ENCODE results near the gene EXOSC1. TPM values are rescaled to one million over a fixed set of nuclear protein-coding genes. Genes with fewer than 3 reads are reported as not detected.

Gene EXOSC1
- total and polyA plus RNA-seq, 2 of the 13 experiments (the other 11 are each of a cell fraction or from before 2014, with no cell fraction given) = 36.3 to 39.9 TPM

DNA sequence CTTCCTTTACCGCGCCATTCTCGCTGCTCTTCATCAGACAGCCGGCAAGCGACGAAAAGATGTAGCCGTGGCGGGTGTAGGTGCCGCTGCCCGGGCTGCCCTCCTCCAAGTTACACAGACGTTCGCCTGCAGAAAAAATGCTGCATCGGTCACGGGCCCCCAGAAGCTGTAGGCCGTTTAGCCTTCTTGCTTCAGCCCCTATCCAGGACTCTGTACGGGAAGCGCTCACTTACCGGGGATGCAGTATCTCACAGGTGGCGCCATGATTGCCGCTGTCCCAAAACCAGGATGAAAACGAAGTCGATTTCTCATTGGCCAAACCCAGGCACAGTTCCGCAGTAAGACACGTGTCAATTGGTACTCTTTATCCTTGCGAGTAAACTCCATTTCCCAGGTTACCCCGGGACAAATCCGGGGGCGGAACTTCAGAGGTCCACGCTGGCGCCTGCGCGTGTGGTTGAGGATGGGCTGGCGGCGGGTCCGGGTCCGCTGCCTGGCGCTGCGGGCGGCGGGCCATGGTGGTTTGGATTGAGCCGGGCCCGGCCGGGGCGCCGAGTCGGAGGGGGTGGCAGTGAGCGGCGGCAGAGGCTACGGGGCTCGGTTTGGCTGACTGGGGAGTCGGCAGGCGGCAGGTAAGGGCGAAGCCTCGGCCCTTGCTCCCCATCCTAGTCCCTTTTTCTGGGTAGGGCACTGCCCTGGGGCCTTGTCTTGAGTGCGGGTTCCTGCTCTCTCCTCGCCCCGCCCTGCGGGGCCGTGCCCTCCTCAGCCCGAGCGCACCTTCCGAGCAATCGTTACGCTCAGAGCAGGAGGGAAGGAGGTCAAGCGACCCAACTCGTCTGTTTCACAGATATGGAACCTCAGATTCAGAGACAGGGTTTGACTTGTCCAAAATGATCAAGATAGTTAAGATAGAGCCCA lies at the start of gene EXOSC1, which contains the start of gene ZDHHC16 (continued):
- TF ChIP-seq NR2F2 (IDR thresholded peaks at IDR 0.05; ENCODE audit: borderline replicate concordance, low read depth) = no peak; the same call in 1 of the 2 replicates
- TF ChIP-seq ZNF766 (CRISPR knock-in tag; IDR thresholded peaks at IDR 0.05; ENCODE audit: borderline replicate concordance) = 0 out of 2 replicates have a peak, but pooled peaks have one; percentile 47
- TF ChIP-seq CREB1 (IDR thresholded peaks at IDR 0.05) = 0 out of 2 replicates have a peak, but pooled peaks have one; percentile 16
- peak; percentile 62; the same call in 1 of the 2 replicates for TF ChIP-seq CREB1 (CRISPR knock-in tag; IDR thresholded peaks at IDR 0.05)
- peak; percentile 85 for TF ChIP-seq ZFP1 (CRISPR knock-in tag; IDR thresholded peaks at IDR 0.05)
- TF ChIP-seq ZFAT (CRISPR knock-in tag; conservative IDR thresholded peaks at IDR 0.05) = no peak
- no peak for TF ChIP-seq SKI (IDR thresholded peaks at IDR 0.05; ENCODE audit: partially characterized antibody)
- TF ChIP-seq KLF9 (CRISPR knock-in tag; IDR thresholded peaks at IDR 0.05; ENCODE audit: low read depth) = no peak
- peak; percentile 88; the same call in 1 of the 2 replicates for TF ChIP-seq XBP1 (CRISPR knock-in tag; IDR thresholded peaks at IDR 0.05)
- TF ChIP-seq, protein P1, sequence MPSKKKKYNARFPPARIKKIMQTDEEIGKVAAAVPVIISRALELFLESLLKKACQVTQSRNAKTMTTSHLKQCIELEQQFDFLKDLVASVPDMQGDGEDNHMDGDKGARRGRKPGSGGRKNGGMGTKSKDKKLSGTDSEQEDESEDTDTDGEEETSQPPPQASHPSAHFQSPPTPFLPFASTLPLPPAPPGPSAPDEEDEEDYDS (CRISPR knock-in tag; IDR thresholded peaks at IDR 0.05) = peak; percentile 65
- TF ChIP-seq, protein P2, sequence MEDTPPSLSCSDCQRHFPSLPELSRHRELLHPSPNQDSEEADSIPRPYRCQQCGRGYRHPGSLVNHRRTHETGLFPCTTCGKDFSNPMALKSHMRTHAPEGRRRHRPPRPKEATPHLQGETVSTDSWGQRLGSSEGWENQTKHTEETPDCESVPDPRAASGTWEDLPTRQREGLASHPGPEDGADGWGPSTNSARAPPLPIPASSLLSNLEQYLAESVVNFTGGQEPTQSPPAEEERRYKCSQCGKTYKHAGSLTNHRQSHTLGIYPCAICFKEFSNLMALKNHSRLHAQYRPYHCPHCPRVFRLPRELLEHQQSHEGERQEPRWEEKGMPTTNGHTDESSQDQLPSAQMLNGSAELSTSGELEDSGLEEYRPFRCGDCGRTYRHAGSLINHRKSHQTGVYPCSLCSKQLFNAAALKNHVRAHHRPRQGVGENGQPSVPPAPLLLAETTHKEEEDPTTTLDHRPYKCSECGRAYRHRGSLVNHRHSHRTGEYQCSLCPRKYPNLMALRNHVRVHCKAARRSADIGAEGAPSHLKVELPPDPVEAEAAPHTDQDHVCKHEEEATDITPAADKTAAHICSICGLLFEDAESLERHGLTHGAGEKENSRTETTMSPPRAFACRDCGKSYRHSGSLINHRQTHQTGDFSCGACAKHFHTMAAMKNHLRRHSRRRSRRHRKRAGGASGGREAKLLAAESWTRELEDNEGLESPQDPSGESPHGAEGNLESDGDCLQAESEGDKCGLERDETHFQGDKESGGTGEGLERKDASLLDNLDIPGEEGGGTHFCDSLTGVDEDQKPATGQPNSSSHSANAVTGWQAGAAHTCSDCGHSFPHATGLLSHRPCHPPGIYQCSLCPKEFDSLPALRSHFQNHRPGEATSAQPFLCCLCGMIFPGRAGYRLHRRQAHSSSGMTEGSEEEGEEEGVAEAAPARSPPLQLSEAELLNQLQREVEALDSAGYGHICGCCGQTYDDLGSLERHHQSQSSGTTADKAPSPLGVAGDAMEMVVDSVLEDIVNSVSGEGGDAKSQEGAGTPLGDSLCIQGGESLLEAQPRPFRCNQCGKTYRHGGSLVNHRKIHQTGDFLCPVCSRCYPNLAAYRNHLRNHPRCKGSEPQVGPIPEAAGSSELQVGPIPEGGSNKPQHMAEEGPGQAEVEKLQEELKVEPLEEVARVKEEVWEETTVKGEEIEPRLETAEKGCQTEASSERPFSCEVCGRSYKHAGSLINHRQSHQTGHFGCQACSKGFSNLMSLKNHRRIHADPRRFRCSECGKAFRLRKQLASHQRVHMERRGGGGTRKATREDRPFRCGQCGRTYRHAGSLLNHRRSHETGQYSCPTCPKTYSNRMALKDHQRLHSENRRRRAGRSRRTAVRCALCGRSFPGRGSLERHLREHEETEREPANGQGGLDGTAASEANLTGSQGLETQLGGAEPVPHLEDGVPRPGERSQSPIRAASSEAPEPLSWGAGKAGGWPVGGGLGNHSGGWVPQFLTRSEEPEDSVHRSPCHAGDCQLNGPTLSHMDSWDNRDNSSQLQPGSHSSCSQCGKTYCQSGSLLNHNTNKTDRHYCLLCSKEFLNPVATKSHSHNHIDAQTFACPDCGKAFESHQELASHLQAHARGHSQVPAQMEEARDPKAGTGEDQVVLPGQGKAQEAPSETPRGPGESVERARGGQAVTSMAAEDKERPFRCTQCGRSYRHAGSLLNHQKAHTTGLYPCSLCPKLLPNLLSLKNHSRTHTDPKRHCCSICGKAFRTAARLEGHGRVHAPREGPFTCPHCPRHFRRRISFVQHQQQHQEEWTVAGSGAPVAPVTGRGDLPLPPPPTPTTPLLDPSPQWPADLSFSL (CRISPR knock-in tag; IDR thresholded peaks at IDR 0.05) = no peak
- 0 out of 2 replicates have a peak, but pooled peaks have one; percentile 51 for TF ChIP-seq TMF1 (CRISPR knock-in tag; IDR thresholded peaks at IDR 0.05; ENCODE audit: low read depth)
- 0 out of 2 replicates have a peak, but pooled peaks have one; percentile 80 for TF ChIP-seq ZFP37 (CRISPR knock-in tag; IDR thresholded peaks at IDR 0.05; ENCODE audit: borderline replicate concordance)
- TF ChIP-seq RAD51 (IDR thresholded peaks at IDR 0.05; ENCODE audit: borderline replicate concordance) = peak; percentile 12; the same call in 1 of the 2 replicates
- TF ChIP-seq TBL1XR1 (IDR thresholded peaks at IDR 0.05; ENCODE audit: borderline replicate concordance, low read length, partially characterized antibody) = no peak
- TF ChIP-seq SSRP1 (CRISPR knock-in tag; IDR thresholded peaks at IDR 0.05) = no peak
- peak; percentile 70; the same call in 1 of the 2 replicates for TF ChIP-seq KDM5B (CRISPR knock-in tag; IDR thresholded peaks at IDR 0.05; ENCODE audit: borderline replicate concordance)
- TF ChIP-seq, protein P3, sequence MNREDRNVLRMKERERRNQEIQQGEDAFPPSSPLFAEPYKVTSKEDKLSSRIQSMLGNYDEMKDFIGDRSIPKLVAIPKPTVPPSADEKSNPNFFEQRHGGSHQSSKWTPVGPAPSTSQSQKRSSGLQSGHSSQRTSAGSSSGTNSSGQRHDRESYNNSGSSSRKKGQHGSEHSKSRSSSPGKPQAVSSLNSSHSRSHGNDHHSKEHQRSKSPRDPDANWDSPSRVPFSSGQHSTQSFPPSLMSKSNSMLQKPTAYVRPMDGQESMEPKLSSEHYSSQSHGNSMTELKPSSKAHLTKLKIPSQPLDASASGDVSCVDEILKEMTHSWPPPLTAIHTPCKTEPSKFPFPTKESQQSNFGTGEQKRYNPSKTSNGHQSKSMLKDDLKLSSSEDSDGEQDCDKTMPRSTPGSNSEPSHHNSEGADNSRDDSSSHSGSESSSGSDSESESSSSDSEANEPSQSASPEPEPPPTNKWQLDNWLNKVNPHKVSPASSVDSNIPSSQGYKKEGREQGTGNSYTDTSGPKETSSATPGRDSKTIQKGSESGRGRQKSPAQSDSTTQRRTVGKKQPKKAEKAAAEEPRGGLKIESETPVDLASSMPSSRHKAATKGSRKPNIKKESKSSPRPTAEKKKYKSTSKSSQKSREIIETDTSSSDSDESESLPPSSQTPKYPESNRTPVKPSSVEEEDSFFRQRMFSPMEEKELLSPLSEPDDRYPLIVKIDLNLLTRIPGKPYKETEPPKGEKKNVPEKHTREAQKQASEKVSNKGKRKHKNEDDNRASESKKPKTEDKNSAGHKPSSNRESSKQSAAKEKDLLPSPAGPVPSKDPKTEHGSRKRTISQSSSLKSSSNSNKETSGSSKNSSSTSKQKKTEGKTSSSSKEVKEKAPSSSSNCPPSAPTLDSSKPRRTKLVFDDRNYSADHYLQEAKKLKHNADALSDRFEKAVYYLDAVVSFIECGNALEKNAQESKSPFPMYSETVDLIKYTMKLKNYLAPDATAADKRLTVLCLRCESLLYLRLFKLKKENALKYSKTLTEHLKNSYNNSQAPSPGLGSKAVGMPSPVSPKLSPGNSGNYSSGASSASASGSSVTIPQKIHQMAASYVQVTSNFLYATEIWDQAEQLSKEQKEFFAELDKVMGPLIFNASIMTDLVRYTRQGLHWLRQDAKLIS (CRISPR knock-in tag; IDR thresholded peaks at IDR 0.05) = no peak
- TF ChIP-seq ZNF3 (CRISPR knock-in tag; IDR thresholded peaks at IDR 0.05) = no peak
- TF ChIP-seq ZNF484 (CRISPR knock-in tag; IDR thresholded peaks at IDR 0.05; ENCODE audit: borderline replicate concordance, low read depth) = no peak

Measured in HepG2 (cell line).